GM12801 (cell line): ENCODE measurements around the gene CNTNAP5.

Experiments used
- CTCF ChIP-seq: IDR thresholded peaks from one replicate; pipeline ENCODE4 v1.5.1; 2011; ENCODE audit warnings: control low read depth; ENCODE audit not compliant: insufficient read length; ENCODE audit errors: extremely low read depth

The CNTNAP5 gene

GRCh38 chr2:124264551-124265091 is 239.5 kb downstream of the CNTNAP5 start:
- no peak for TF ChIP-seq CTCF

- no peak for TF ChIP-seq CTCF
These were observed 242.7 kb downstream of the CNTNAP5 start for GRCh38 chr2:124267794-124268193.

GRCh38 chr2:124269348-124269747 is 244.3 kb downstream of the CNTNAP5 start:
- no peak for TF ChIP-seq CTCF

GRCh38 chr2:124272261-124272841 is 247.3 kb downstream of the CNTNAP5 start:
- no peak for TF ChIP-seq CTCF

GRCh38 chr2:124281541-124281940 is 256.5 kb downstream of the CNTNAP5 start:
- TF ChIP-seq CTCF: no peak

- TF ChIP-seq CTCF: no peak
These were observed 258.0 kb downstream of the CNTNAP5 start for GRCh38 chr2:124283096-124283495.

GRCh38 chr2:124286089-124286783 is 261.1 kb downstream of the CNTNAP5 start:
- no peak for TF ChIP-seq CTCF
